GM12874 (cell line): Measurements from ENCODE around the gene RASSF1.

ENCODE experiments used
- TF ChIP-seq, protein P1 (sequence below): IDR thresholded peaks from 2 replicates; pipeline ENCODE4 v1.5.1; 2011; ENCODE audit warnings: low read depth, mild to moderate bottlenecking, control low read depth, low read length, moderate library complexity; ENCODE audit not compliant: insufficient read depth

Gene RASSF1

DNA sequence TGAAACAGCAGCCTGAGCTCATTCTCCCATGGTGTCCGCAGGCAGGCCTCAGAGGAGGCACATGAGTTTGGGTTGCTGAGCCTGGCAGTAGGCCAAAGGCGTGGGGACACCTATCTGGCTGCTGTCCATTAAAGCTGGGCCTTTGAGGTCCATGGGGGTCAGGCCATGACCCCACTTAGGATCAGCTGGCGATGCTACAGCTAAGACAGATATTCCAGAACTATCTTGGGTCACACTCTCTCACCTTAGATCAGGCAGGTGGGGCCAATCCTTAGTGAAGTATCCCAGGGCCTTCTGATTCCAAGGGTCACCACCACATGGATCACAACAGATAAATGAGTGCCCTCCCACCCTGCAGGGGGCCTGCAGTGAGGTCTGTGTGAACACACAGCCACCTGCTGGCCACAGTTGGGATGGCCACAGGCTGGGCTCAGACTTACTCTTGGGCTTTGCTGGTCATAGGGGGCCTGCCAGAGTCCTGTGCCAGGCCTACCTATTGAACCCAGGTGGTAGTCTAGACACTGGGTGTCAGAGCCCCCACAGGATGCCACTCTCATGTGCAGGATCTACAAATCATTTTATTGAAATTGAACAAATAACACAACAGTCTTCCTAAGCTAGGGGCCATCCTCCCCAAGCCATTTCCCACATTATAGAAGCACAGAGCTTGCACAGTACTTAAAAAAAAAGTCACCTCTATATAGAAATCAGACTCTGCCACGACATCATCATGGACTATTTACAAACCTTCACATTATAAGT, 16.1 kb downstream of the RASSF1 start:
- TF ChIP-seq, protein P1, sequence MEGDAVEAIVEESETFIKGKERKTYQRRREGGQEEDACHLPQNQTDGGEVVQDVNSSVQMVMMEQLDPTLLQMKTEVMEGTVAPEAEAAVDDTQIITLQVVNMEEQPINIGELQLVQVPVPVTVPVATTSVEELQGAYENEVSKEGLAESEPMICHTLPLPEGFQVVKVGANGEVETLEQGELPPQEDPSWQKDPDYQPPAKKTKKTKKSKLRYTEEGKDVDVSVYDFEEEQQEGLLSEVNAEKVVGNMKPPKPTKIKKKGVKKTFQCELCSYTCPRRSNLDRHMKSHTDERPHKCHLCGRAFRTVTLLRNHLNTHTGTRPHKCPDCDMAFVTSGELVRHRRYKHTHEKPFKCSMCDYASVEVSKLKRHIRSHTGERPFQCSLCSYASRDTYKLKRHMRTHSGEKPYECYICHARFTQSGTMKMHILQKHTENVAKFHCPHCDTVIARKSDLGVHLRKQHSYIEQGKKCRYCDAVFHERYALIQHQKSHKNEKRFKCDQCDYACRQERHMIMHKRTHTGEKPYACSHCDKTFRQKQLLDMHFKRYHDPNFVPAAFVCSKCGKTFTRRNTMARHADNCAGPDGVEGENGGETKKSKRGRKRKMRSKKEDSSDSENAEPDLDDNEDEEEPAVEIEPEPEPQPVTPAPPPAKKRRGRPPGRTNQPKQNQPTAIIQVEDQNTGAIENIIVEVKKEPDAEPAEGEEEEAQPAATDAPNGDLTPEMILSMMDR = peak; percentile 87

DNA sequence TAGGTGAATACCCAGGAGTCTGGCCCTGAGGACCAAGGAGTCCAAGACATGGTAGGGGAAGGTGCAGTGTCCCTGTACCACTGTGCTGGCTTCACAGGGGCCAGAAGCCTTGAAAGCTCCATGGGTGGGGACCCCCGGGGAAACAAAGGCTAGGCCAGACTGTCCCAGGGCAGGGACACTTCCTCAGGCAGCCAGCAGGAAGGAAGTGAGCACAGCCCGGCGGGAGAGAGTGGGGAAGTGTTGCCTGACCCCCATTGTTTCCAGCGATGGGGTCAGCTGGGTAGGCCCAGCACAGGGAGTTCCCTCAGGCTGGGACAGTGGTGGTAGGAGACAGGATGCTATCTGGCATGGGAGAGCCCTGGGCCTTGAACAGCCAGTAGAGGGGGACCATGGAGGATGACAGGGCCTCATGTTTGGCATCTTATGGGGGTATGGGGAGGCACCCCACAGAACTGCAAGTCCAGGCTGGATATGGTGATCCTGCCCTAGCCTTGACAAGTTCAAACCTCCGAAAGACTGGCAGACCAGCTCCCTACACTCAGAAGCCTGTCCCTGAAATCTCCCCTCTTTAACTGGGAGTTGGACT, 16.9 kb downstream of the RASSF1 start:
- TF ChIP-seq, protein P1 = no peak

DNA sequence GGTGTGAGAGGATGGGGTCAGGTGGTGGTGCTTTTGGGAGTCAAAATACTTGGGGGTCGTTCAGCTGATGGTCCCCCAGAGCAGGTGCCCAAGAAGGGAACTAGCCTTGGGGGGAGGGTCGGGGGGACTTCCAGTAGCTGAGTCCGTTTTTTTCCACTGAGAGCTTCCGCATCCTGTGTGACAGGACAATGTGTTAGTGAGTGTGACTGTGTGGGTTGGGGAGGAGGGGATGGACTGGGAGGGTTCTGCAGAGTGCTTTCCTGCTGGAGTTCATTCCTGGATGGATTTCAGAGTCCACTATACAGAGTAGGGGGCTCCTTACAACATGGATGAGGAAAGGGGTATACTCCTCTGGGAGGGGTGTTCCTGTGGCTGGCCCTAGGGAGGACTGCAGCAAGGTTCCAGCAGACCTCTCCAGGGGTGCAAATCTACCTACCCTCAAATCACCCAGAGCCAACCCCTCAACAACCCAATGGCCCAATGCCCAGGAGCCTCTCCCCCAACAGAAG, 17.5 kb downstream of the RASSF1 start:
- TF ChIP-seq, protein P1 = no peak

DNA sequence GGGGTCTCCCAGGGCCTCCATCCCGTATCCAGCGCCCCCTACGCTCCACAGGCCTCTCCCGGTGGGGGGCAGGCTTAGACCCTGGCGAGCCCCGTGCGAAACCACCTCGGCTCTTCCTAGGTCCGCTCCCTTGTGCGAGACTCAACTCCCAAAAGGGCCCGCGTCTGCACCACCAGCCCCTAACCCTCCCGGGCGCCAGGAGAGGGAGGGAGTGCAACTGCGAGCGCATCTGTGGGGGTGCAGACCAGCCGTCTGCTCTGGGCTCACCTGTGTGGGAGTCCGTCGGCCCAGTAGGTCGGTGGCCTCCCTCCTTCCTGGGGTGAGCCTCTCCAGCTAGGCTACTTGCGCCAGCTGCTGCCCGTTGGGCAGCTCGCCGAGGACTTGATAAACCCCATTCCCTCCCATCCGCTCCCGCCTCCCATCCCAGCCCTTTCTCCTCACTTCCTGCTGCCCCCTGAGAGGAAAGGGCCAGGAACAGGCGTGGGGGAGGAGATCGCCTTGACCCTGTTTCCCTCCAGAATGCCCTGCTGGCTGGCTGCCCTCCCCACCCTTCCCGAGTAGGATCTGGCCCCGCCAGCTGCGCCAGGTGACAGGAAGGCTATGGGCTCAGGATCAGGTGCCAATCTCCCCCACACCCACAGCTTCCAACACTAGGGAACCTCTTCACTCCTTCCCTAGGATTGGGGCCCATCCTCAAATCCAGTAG, 18.1 kb downstream of the RASSF1 start, which contains the start of gene HYAL2:
Gene HYAL2 (minus strand): TSS at position 360 of the 706 bp plus-strand sequence. CDS start 2,256 bp downstream, outside the sequence.
- TF ChIP-seq, protein P1 = no peak

DNA sequence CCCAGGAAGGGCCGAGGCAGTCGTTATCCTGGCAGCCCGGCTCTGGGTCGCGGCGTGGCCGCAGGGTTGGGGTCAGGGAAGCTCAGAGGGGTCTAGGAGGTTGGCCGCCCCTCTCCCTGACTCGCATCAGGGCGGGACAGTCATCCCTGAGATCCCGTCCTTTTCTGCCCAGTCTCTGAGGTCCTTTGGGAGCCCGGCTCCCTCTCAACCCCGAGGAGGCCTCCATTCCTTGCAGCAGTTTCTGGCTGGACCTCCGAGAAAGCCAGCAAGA, 18.6 kb downstream of the RASSF1 start:
- TF ChIP-seq, protein P1 = no peak

DNA sequence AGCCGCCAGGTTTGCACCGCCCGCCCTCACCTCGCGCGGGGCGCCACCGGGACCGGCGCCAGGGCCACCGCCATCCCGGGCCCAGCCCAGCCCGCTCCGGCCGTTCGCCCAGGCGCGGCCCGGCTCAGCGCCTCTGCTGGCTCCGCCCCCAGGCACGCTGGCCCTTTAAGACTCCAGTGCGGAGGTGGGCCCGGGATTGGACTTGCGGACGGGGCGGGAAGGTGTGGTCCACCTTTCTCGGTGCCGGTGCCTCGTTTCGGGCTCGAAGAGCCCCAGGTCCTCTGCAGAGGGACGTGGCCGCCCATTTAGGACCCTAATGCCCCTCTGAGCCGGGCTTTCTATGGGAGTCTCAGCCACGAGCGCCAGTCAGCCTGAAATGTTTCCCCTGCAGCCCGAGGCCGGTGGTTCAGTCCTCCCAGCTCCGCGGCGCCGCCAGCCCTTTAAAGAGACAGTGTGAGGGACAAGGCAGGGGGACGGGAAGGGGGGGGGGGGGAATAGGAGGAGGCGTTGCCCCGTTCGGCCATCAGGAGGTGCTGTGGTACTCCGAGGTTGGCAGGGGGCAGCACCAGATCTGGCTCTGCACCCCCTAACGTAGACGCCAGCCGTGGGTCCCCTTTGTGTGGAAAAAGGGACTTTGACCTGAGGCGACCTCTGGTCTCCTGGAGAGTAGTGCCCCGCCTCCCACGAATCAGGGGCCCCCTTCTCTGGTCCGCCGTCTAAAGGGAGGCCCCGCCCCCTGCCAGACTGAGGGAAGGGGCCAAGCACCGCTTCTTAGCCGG, 19.1 kb downstream of the RASSF1 start:
- TF ChIP-seq, protein P1 = peak; percentile 75
